ENCODE results near the gene MED15. TPM values are rescaled to one million over a fixed set of nuclear protein-coding genes. Genes with fewer than 3 reads are reported as not detected.

Gene MED15
- total and polyA plus RNA-seq, 2 of the 8 experiments (the other 6 are each of a cell fraction or from before 2014, with no cell fraction given), result 28.3 to 57.1 TPM

- Histone ChIP-seq H3K4me3 (ENCODE audit: extremely low read depth in 1 of 4, insufficient read depth in 2 of 4, low read depth in 3 of 4, low read length in 4 of 4) (no peak overlapping the region), H3K4ac (replicated peaks; ENCODE audit: insufficient read length, low read depth, low read length) (no peak overlapping the region), H2BK20ac (ENCODE audit: low read length) (no peak overlapping the region), H3K79me2 (ENCODE audit: control insufficient read depth in 1 of 2, insufficient read depth in 2 of 2, low read length in 2 of 2) (no peaks in the 10 kb centered on the region), H3K9ac (replicated peaks in 1 of 4; ENCODE audit: extremely low read depth in 1 of 4, low read depth in 3 of 4, low read length in 3 of 4) (no peak overlapping the region), H2BK12ac (ENCODE audit: low read depth, low read length) (no peak overlapping the region), H2AFZ (ENCODE audit: low read length) (no peak overlapping the region; the same call in 1 of the 2 replicates), H2BK120ac (replicated peaks; ENCODE audit: low read depth, low read length) (no peak overlapping the region), H3K4me2 (ENCODE audit: insufficient read depth in 1 of 2, low read depth in 2 of 2, low read length in 2 of 2) (no peak overlapping the region), H2BK15ac (ENCODE audit: low read length) (no peak overlapping the region), H3K14ac (ENCODE audit: insufficient read length) (no peak overlapping the region), H3K27me3 (replicated peaks in 1 of 4; ENCODE audit: control insufficient read depth in 3 of 4, extremely low read depth in 1 of 4, insufficient read depth in 3 of 4, low read length in 3 of 4) (no peaks in the 10 kb centered on the region), H3K79me1 (ENCODE audit: low read depth, low read length) (no peaks in the 10 kb centered on the region), H4K91ac (replicated peaks; ENCODE audit: insufficient read length, low read length) (no peak overlapping the region), H3K56ac (replicated peaks; ENCODE audit: insufficient read length, low read depth, low read length) (no peak overlapping the region), H3K9me3 (ENCODE audit: insufficient read depth in 2 of 2, low read depth in 1 of 2, low read length in 1 of 2) (no peaks in the 10 kb centered on the region), H3K23ac (ENCODE audit: insufficient read length) (no peak overlapping the region), H3K4me1 (replicated peaks in 1 of 4; ENCODE audit: control insufficient read depth in 3 of 4, insufficient read depth in 4 of 4, low read length in 3 of 4) (no peaks in the 10 kb centered on the region), H3K23me2 (ENCODE audit: low read depth, low read length) (no peaks in the 10 kb centered on the region), H2BK5ac (ENCODE audit: low read depth, low read length) (no peak overlapping the region), H3K36me3 (ENCODE audit: control insufficient read depth in 2 of 4, insufficient read depth in 4 of 4, low read length in 3 of 4) (no peaks in the 10 kb centered on the region), H3K18ac (ENCODE audit: extremely low read depth, low read length) (no peak overlapping the region), H4K20me1 (replicated peaks in 1 of 2; ENCODE audit: control insufficient read depth in 1 of 2, insufficient read depth in 2 of 2, low read length in 2 of 2) (no peaks in the 10 kb centered on the region), H2AK5ac (ENCODE audit: low read depth, low read length) (no peak overlapping the region), H4K8ac (ENCODE audit: extremely low read depth, insufficient read depth, low read length) (no peak overlapping the region), H3K27ac (ENCODE audit: low read depth, low read length) (no peak overlapping the region), H4K5ac (ENCODE audit: insufficient read length, low read depth, low read length) (no peak overlapping the region)
- WGBS, 2 experiments (ENCODE audit: extremely low coverage in 1 of 2, insufficient coverage in 1 of 2, insufficient read length in 1 of 2, insufficient replicate concordance in 2 of 2, low coverage in 1 of 2, low lambda C conversion rate in 2 of 2, missing lambda C conversion rate in 1 of 2), result 86% methylated on average over 6 of the region's 6 CpGs; no CpG with 5 or more reads in 1 of the 2 experiments
- POLR2A ChIA-PET (ENCODE audit: partially characterized antibody), result interaction anchor here (0.6 kb wide), 2 partner anchors 14 to 15 kb away, joined by 3 read pairs; no protein-coding TSS in a partner anchor
- no peak for TF ChIP-seq EGR1 (IDR thresholded peaks at IDR 0.05; ENCODE audit: borderline replicate concordance, low read depth, low read length)
- no peak for TF ChIP-seq SP2 (IDR thresholded peaks at IDR 0.05; ENCODE audit: low read length)
- DNase-seq (ENCODE audit: low read depth in 1 of 2, low spot score in 2 of 2) (no peak), FAIRE-seq (no peak)
- CTCF ChIA-PET (ENCODE audit: partially characterized antibody), result interaction anchor here (0.8 to 2.0 kb wide), 7 partner anchors 10 to 71 kb away, joined by 3 to 5 read pairs (median 3); no protein-coding TSS in a partner anchor
These were observed 127.8 kb downstream of the MED15 start for GRCh38 chr22:20635227-20635591.

All from H1 (cell line).